Stimulated activated effector memory CD8-positive, alpha-beta T cell treated with anti-CD3 and anti-CD28 coated beads, Interleukin-12 subunit alpha, Interleukin-12 subunit beta, amount 100 ng/mL, for 72 hours (primary cell): Measurements from ENCODE around the gene ZNF429.
"Not testable (repeated sequence)": the region's sequence is repeated elsewhere in the genome, so short reads cannot be mapped to it uniquely, and the experiment has no call there.

Experiments
- ATAC-seq: fragments of 150-1000 bp; cut with Tn5 transposase; 2 replicates; pipeline ENCODE4 v1.10.0; 2021
- DNase-seq, 2 donors: peaks; one replicate each; pipeline ENCODE4 v3.0.0; 2021 to 2022; ENCODE audit warnings: low spot score in 2 of 2
- H3K27ac Mint-ChIP-seq: one replicate; pipeline ENCODE4 v1.8.0; 2022; ENCODE audit warnings: mild to moderate bottlenecking, mixed read lengths
- H3K36me3 Mint-ChIP-seq: one replicate; pipeline ENCODE4 v1.8.0; 2022; ENCODE audit warnings: mild to moderate bottlenecking, mixed read lengths
- H3K4me1 Mint-ChIP-seq: one replicate; pipeline ENCODE4 v1.8.0; 2022; ENCODE audit warnings: mixed read lengths
- H3K4me3 Mint-ChIP-seq: one replicate; pipeline ENCODE4 v1.8.0; 2022; ENCODE audit warnings: mild to moderate bottlenecking, mixed read lengths
- H3K9me3 Mint-ChIP-seq: one replicate; pipeline ENCODE4 v1.8.0; 2022; ENCODE audit warnings: mixed read lengths

Gene ZNF429

GRCh38 chr19:21492947-21493906 lies 12.2 kb upstream of the ZNF429 start:
- ATAC-seq (no peak), DNase-seq (no peak)
- H3K9me3 Mint-ChIP-seq: no peaks in the 10 kb centered on the region
- no peaks in the 10 kb centered on the region for H3K4me1 Mint-ChIP-seq
- no peak overlapping the region for H3K4me3 Mint-ChIP-seq
- no peak overlapping the region for H3K27ac Mint-ChIP-seq
- no peaks in the 10 kb centered on the region for H3K36me3 Mint-ChIP-seq

GRCh38 chr19:21496876-21497275 lies 8.5 kb upstream of the ZNF429 start:
- Mint-ChIP-seq H3K4me1 (no peaks in the 10 kb centered on the region), H3K27ac (no peak overlapping the region), H3K9me3 (no peaks in the 10 kb centered on the region), H3K4me3 (no peak overlapping the region), H3K36me3 (no peaks in the 10 kb centered on the region)
- DNase-seq: no peak
- ATAC-seq: no peak

- H3K4me3 Mint-ChIP-seq: no peak overlapping the region
Observed at GRCh38 chr19:21498651-21499050, 6.8 kb upstream of the ZNF429 start.

GRCh38 chr19:21508198-21508597 lies 2.8 kb downstream of the ZNF429 start:
- H3K27ac Mint-ChIP-seq: no peak overlapping the region
- H3K9me3 Mint-ChIP-seq: peaks cover 3% of the 10 kb centered on the region
- no peak for DNase-seq
- H3K4me3 Mint-ChIP-seq: no peak overlapping the region
- no peak for ATAC-seq
- peaks cover 28% of the 10 kb centered on the region for H3K36me3 Mint-ChIP-seq
- H3K4me1 Mint-ChIP-seq: peaks cover 15% of the 10 kb centered on the region

More at GRCh38 chr19:21498651-21499050, 6.8 kb upstream of the ZNF429 start:
- no peak for ATAC-seq
- Mint-ChIP-seq H3K9me3 (no peaks in the 10 kb centered on the region), H3K36me3 (no peaks in the 10 kb centered on the region), H3K27ac (no peak overlapping the region), H3K4me1 (no peaks in the 10 kb centered on the region)
- DNase-seq: no peak

- Mint-ChIP-seq H3K4me1 (peaks cover 21% of the 10 kb centered on the region), H3K36me3 (peaks cover 28% of the 10 kb centered on the region)
- not testable (repeated sequence) for H3K4me3 Mint-ChIP-seq, H3K9me3 Mint-ChIP-seq, ATAC-seq, DNase-seq, H3K27ac Mint-ChIP-seq
Observed at GRCh38 chr19:21511058-21511457, 5.7 kb downstream of the ZNF429 start.

GRCh38 chr19:21512609-21513008 lies 7.2 kb downstream of the ZNF429 start:
- Mint-ChIP-seq H3K36me3 (peaks cover 29% of the 10 kb centered on the region), H3K4me1 (peaks cover 17% of the 10 kb centered on the region)
- H3K27ac Mint-ChIP-seq, H3K4me3 Mint-ChIP-seq, DNase-seq, H3K9me3 Mint-ChIP-seq, ATAC-seq: not testable (repeated sequence)

GRCh38 chr19:21513651-21514050 lies 8.2 kb downstream of the ZNF429 start:
- ATAC-seq (no peak), DNase-seq (no peak)
- no peak overlapping the region for H3K4me3 Mint-ChIP-seq
- H3K4me1 Mint-ChIP-seq: peaks cover 24% of the 10 kb centered on the region
- peaks cover 8% of the 10 kb centered on the region for H3K9me3 Mint-ChIP-seq
- H3K27ac Mint-ChIP-seq: peak overlapping the region; percentile 56
- peaks cover 30% of the 10 kb centered on the region for H3K36me3 Mint-ChIP-seq

- no peak for ATAC-seq
- peaks cover 34% of the 10 kb centered on the region for H3K36me3 Mint-ChIP-seq
- peaks cover 14% of the 10 kb centered on the region for H3K9me3 Mint-ChIP-seq
- H3K4me3 Mint-ChIP-seq: no peak overlapping the region
- no peak for DNase-seq
- H3K27ac Mint-ChIP-seq: no peak overlapping the region
- H3K4me1 Mint-ChIP-seq: peaks cover 23% of the 10 kb centered on the region
Observed at GRCh38 chr19:21519488-21519887, 14.1 kb downstream of the ZNF429 start.

GRCh38 chr19:21532904-21533303 lies 27.5 kb downstream of the ZNF429 start:
- Mint-ChIP-seq H3K9me3 (peaks cover 21% of the 10 kb centered on the region), H3K36me3 (peaks cover 90% of the 10 kb centered on the region), H3K27ac (no peak overlapping the region), H3K4me1 (no peaks in the 10 kb centered on the region), H3K4me3 (no peak overlapping the region)
- ATAC-seq (no peak), DNase-seq (no peak)

GRCh38 chr19:21536741-21537290 lies 31.4 kb downstream of the ZNF429 start:
- ATAC-seq, H3K27ac Mint-ChIP-seq, DNase-seq, H3K4me1 Mint-ChIP-seq, H3K4me3 Mint-ChIP-seq: not testable (repeated sequence)
- H3K9me3 Mint-ChIP-seq: peaks cover 24% of the 10 kb centered on the region
- H3K36me3 Mint-ChIP-seq: peaks cover 57% of the 10 kb centered on the region

- Mint-ChIP-seq H3K36me3 (peaks cover 20% of the 10 kb centered on the region), H3K4me3 (no peak overlapping the region), H3K9me3 (no peaks in the 10 kb centered on the region), H3K27ac (no peak overlapping the region), H3K4me1 (no peaks in the 10 kb centered on the region)
- ATAC-seq: no peak
- DNase-seq: no peak
Observed at GRCh38 chr19:21559444-21559843, 54.0 kb downstream of the ZNF429 start.

- Mint-ChIP-seq H3K4me1 (peaks cover 20% of the 10 kb centered on the region), H3K27ac (no peak overlapping the region), H3K4me3 (no peak overlapping the region), H3K9me3 (no peaks in the 10 kb centered on the region), H3K36me3 (peaks cover 37% of the 10 kb centered on the region)
- no peak for ATAC-seq
- DNase-seq: no peak
Observed at GRCh38 chr19:21564406-21564805, 59.0 kb downstream of the ZNF429 start.

GRCh38 chr19:21566073-21566472 lies 60.7 kb downstream of the ZNF429 start:
- DNase-seq (no peak), ATAC-seq (peak; percentile 61)
- peaks cover 20% of the 10 kb centered on the region for H3K4me1 Mint-ChIP-seq
- H3K27ac Mint-ChIP-seq: no peak overlapping the region
- no peak overlapping the region for H3K4me3 Mint-ChIP-seq
- peaks cover 38% of the 10 kb centered on the region for H3K36me3 Mint-ChIP-seq
- H3K9me3 Mint-ChIP-seq: no peaks in the 10 kb centered on the region

GRCh38 chr19:21567806-21568205 lies 62.4 kb downstream of the ZNF429 start:
- Mint-ChIP-seq H3K36me3 (peaks cover 28% of the 10 kb centered on the region), H3K4me1 (peaks cover 20% of the 10 kb centered on the region)
- H3K9me3 Mint-ChIP-seq, H3K4me3 Mint-ChIP-seq, H3K27ac Mint-ChIP-seq, ATAC-seq, DNase-seq: not testable (repeated sequence)

GRCh38 chr19:21568816-21569493 lies 63.6 kb downstream of the ZNF429 start:
- DNase-seq: peak; percentile 39 to 91
- Mint-ChIP-seq H3K4me3 (peak overlapping the region; percentile 94), H3K36me3 (peaks cover 20% of the 10 kb centered on the region), H3K9me3 (no peaks in the 10 kb centered on the region), H3K27ac (peak overlapping the region; percentile 97), H3K4me1 (peaks cover 25% of the 10 kb centered on the region)
- peak; percentile 96 for ATAC-seq
